COLO668 (cell line): ENCODE data around the gene BDH1.

Source experiments
- DNase-seq: peaks from one replicate; lab custom pipeline; 2025; ENCODE audit not compliant: unreplicated experiment; lab: John Stamatoyannopoulos, UW

The BDH1 gene

DNA sequence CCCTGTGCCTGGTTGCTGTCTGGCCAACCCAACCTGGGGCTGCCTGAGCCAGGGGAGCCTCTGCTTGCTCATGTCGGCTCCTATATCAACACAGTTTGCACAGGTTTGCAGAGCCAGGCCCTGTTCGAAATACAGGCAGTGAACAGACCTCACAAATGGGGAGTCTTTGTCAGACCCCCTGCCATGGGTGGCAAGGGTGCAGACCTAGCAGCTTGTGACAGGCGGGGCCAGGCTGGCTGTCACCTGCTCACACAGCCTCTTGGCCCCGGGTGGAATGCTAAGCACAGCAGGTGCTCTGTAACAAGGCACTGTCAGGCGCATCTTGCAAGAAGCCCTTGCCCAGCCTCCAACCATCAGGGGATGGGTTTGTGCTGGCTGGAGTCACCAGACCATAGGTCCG lies 47.3 kb downstream of the BDH1 start:
- DNase-seq = no peak

DNA sequence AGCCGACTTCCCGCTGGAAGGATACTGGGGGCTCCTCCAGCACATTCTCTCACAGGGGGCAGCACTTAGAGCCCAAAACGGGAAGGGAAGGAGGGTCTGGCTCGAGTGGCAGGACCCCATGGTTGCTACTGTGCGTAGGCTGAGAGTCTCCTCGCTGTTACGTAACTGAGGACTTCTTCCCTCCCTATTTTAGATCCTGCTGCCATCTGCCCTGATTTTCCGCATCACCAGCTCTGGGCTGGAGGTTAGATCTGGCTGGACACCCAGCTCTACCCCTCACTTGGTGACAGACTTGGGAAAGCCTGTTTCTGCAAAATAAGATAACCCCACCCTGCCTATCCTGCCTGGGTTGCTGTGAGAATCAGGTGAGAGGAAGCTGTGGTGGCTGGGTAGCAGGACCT lies 47.7 kb downstream of the BDH1 start:
- no peak for DNase-seq

GRCh38 chr3:197507541-197507940 lies 48.2 kb downstream of the BDH1 start:
- no peak for DNase-seq

DNA sequence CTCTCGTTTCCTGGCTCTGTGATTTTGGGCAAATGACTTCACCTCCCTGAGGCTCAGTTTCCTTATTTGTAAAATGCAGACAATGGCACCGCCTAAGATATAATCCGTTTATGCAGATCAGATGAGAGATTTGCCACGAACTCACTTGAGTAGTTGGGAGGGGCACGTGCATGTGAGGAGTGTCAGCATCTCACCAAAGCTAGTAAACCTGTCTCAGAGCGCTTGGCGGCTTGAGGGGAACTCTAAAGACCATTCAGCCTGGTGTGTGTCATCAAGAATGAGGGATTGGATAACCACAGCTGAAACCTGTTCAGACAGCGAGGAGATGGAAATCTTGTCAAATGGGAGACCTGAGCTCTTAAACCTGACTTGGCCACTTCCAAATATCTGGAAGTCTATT lies 48.7 kb downstream of the BDH1 start:
- DNase-seq = no peak

DNA sequence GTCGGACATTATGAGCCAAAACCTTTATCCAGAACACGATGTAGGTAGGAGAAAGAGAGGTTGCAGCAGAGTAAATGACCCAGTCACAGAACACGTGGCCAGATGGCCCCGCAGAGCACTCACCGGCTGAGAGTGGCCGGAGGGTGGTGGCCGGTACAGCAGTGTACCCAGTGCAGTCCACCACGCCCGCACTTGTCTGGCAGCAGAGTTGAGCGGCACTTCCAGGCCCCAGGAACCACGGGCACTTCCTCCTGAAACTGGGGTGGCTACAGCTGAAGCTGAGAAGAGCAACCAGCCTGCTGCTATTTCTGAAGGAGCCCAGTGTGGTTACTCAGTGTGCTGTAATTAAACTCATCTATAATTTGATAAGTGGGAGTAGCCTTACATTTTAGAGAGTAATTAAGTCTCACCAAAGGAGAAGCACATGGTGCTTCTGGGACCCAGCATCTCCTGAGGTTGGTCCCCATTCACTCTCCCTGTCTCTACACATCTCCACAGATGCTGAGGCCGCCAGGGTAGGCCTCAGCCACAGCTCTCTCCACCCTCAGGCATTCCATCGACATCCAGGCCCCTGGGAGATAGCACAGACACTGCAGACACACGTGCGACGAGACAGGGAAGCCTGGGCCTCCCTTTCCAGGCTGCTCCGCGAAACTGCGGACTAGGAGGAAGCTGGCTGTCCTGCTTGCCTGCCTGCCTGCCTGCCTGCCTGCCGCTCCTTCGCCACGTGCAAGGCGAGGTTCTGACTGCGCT lies 49.8 kb downstream of the BDH1 start:
- no peak for DNase-seq

DNA sequence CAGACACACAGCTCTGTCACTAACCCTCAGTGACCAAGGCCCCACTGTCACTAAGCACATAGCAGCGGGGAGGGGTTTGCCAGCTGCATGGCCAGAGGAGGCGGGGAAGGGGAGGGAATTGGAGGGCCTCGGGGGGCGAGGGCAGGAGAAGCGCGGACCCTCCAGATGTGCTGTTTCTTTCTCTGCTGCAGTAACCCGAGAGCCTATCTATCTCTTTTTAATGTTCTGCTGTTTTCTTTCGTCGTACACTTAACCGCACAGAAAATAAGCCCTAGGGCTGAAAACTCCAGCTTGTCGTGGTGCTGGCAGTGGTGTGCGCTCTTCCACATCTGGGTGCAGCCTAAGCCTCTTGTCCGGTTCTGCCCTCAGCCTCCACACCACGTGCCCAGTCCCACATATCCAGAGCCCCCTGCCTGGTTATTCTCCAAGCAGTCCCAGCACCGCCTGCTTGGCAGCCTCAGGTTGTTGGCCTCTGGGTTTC lies 51.1 kb downstream of the BDH1 start:
- no peak for DNase-seq

- no peak for DNase-seq
Measured at GRCh38 chr3:197504229-197504628, 51.5 kb downstream of the BDH1 start.

DNA sequence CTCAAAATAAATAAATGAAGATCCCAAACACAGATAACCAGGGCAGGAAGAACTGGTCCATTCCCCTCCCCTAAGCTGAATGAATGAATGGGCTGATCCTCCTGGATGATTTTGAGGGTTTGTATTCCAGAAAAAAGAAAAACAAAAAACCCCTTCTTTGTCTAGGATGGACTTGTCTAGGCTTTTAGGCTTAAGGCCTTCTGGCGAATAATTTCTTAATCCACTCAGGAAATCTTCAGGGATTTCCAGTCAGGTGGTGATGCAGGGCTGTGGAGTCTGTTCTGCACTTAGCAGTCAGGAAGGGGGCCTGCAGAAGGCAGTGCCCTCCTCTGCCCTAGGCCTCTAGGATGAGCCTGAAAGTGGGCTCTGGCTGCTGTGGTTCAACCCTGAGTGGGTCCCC lies 52.1 kb downstream of the BDH1 start:
- no peak for DNase-seq

GRCh38 chr3:197501879-197502620 lies 53.7 kb downstream of the BDH1 start:
- peak; percentile 39 for DNase-seq

DNA sequence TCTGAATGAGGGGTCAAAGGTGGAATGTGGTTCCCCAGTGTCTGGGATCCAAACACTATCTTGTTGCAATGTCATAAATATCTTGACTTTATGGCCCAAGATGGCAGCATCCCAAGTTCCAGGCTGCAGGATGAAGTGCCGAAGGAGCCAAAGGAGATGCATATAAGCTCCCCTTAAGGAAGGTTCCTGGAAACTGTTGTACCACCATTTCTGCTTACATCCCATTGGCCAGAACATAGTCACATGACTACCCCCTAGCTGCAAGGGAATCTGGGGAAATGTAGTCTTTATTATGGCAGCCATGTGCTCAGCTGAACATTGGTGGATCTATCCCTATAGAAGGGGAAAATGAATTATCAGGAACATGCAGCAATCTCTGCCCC lies 54.3 kb downstream of the BDH1 start:
- no peak for DNase-seq

- DNase-seq = no peak
Measured at GRCh38 chr3:197500812-197501211, 55.0 kb downstream of the BDH1 start.

GRCh38 chr3:197499427-197499826 lies 56.3 kb downstream of the BDH1 start:
- DNase-seq = no peak

GRCh38 chr3:197498499-197499241 lies 57.1 kb downstream of the BDH1 start:
- no peak for DNase-seq

DNA sequence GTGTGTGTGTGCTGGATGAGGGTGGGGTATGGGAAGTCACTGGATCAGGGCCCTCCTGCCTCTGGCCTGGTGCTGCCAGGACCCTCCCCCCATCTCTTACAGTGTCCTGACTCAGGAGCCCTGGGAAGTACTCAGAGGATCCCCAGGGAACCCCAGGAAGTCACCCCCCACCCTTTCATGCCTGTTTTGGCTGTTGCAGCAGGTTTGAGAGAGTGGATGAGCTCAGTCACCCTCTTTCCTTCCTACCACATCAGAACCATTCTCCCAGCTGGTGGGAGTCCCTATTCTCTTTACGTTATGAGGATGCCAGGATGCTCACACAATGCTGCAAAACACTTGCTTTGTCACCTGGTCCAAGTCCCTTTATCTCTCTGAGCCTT lies 59.0 kb downstream of the BDH1 start:
- no peak for DNase-seq

DNA sequence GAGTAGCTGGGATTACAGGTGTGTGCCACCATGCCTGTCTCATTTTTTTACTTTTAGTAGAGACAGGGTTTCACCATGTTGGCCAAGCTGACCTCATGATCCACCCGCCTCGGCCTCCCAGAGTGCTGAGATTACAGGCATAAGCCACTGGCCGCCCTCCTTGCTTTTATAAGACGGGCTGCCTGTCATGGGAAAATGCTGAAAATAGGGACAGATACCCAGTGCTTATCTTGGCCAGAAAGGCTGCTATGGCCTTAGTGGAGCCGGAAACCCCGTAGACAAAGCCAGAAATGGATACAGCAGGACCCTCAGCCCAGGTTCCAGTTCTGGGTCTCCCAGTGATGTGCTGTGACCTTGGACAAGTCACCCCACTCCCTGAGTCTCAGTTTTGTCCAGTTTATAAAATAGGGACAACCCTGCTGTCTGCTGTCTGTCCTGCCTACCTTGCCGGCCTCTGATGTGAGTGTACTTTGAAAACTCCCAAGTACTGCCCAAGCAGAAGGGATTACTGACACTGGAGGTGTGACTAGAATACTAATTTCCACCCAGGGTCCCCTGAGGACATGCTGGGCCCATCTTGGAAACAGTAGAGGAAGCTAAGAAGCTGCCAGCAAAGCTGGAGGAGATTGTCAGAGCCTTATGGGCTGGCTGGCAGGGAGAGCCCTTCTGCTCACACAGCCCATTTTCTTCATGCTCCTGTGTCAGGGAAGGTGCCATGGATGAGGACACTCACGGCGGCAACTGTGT lies 59.6 kb downstream of the BDH1 start:
- DNase-seq = no peak

DNA sequence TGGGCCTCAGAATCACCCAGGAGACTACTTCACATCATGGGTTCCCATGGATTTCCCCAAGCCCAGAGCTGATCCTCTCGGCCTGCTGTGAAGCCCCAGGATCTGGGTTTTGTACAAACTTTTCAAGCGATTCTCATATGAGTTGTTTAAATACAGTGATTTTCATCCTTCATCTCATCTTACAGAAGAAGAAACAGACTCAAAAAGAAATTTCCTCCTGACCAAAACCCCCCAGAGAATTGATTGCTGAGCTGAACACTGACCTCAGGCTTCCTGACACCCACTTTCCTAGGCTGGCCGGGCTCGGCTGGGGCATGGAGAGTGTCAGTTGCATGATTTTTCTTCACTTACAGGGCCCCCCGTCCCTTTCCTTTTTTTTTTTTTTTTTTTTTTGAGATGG lies 60.3 kb downstream of the BDH1 start:
- no peak for DNase-seq

- DNase-seq = no peak
Measured at GRCh38 chr3:197495059-197495455, 60.7 kb downstream of the BDH1 start.

DNA sequence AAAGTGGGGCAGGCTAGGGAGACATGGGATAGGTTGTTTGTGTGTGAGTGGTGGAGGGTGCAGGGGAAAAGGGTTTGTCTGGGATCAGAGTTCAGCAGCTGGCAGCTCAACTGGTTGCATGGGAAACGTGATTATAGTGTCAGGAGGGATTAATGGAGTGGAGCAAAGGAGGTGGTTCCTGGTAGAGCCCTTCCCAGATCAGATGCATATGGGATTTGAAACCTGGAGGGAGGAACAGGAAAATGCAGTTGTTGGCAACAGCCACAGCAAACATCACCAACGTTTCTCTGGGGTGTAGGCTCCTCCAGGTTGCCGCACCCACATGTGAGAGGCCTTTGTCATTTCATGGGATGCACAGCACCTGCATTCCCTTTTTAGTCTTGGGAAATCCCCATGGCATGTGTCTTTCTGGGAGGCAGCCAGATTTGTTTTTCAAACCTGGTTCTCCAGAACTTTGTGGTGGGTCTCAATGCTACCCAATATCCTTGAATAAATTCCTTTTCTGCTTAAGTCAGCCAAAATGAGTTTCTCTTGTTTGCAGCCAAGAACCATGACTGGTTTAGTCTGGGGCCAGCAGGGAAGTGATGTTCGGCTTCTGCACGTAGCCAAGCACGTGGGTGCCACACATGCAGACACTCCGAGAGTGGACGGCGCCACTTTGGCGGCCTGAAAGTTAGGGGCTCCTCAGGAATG lies 61.3 kb downstream of the BDH1 start:
- DNase-seq = peak; percentile 35

DNA sequence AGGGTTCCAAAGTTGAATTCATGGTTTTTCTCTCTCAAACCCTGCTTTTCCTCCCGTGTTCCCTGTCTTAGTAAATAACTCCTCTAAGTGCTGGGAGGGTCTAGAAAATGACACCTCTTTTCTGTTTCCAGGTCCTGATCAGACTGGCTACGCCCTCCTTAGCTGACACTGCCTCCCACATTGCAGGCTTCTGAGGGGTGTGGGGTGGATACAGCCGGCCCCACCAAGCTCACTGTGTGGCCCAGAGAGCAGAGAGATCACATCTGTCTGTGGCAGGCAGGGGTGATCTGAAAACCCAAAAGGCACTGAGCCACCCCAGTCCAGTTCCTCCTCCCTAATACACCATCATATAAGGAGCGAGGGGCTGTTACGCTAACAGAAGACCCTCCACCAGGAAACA lies 62.7 kb downstream of the BDH1 start:
- no peak for DNase-seq

DNA sequence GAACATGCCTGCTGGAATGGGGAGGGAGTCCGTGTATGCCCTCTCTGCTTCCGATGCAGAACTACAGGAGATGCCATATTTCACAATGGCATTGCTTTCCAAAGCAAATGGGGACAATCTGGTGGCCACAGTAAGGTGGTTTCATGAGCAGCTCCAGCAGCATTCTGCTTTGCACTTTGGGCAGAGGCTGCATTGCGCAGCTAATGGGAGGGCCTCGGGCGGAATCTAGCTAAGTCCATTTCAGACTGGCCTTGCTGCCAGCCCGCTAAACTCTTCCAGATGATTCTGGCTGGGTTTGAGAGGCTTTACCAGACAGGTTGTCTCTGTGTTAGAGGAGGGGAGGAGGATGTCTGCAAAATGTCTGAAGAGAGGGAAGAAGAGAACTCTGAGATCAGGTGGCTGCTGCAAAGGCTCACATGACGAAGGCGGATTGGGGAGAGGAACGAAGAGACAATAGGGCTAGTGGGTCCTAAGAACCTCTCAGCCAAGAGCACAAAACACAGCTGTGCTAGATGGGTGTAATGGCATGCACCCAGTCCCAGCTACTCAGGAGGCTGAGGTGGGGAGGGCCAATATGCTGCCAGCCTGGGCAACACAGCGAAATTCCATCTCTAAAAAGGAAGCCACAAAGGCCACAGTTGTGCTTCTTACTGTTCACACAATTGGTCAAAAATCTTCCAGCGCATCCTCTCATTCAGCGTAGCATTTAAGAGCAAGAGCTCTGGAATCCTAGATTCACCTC lies 63.7 kb downstream of the BDH1 start:
- no peak for DNase-seq
